GM12878 (cell line): ENCODE measurements around the gene PERM1. TPM values are rescaled to one million over a fixed set of nuclear protein-coding genes. Genes with fewer than 3 reads are reported as not detected.

ENCODE experiments used
- ATAC-seq: fragments of 200-7000 bp; cut with Tn5 transposase; 3 replicates; pipeline ENCODE4 v1.9.1; 2020; ENCODE audit warnings: mild to moderate bottlenecking, moderate library complexity
- BruUV-seq: library from RNA; stranded (reverse); fragments of 400-500 nt; replicated peaks from 2 replicates; lab custom pipeline; 2021; lab: Mats Ljungman, UMichigan
- CTCF ChIA-PET: fragments of 300-600 bp; sonication (Branson Sonifier 250); formaldehyde crosslinking; extraction: SDS; loops from one replicate; lab custom pipeline; 2021; ENCODE audit warnings: inconsistent platforms; lab: Yijun Ruan, JAX
- POLR2A ChIA-PET: fragments of 350-600 bp; formaldehyde crosslinking; extraction: SDS; loops from one replicate; lab custom pipeline; 2021; ENCODE audit warnings: inconsistent platforms; lab: Charles Lee
- RAD21 ChIA-PET: fragments of 300-600 bp; sonication (Branson Sonifier 250); formaldehyde crosslinking; loops from one replicate; lab custom pipeline; 2023; ENCODE audit warnings: antibody characterized with exemption; ENCODE audit not compliant: unreplicated experiment; lab: Charles Lee
- SMC1A ChIA-PET: fragments of 300-600 bp; sonication (Branson Sonifier 250); formaldehyde crosslinking; loops from one replicate; lab custom pipeline; 2023; ENCODE audit not compliant: unreplicated experiment, uncharacterized antibody; lab: Charles Lee
- DNase-seq: peaks from one replicate; pipeline ENCODE4 v3.0.0-alpha.2; 2011; ENCODE audit warnings: low read depth, low spot score
- FAIRE-seq: peaks from 3 replicates; lab custom pipeline; 2011; peaks lifted over from hg19 to GRCh38; lab: Jason Lieb, UNC
- H2AFZ ChIP-seq: 2 replicates; pipeline ENCODE4 v1.6.0; 2011; ENCODE audit warnings: low read depth, low read length, control low read depth; ENCODE audit not compliant: control insufficient read depth
- H3K27ac ChIP-seq: 2 replicates; pipeline ENCODE4 v1.5.1; 2011; ENCODE audit warnings: control low read depth; ENCODE audit not compliant: control insufficient read depth, insufficient read depth
- H3K27me3 ChIP-seq, 2 experiments: replicated peaks in 1 of 2; 2 replicates each; pipeline versions ENCODE4 v1.6.0 to v1.6.1; 2011; ENCODE audit warnings: low read length in 1 of 2; ENCODE audit not compliant: control insufficient read depth in 2 of 2, insufficient read depth in 2 of 2
- H3K36me3 ChIP-seq, 2 experiments: 2 replicates each; pipeline ENCODE4 v1.5.1; 2011; ENCODE audit warnings: low read length in 1 of 2; ENCODE audit not compliant: control insufficient read depth in 2 of 2, insufficient read depth in 2 of 2
- H3K4me1 ChIP-seq: 2 replicates; pipeline ENCODE4 v1.6.1; 2011; ENCODE audit warnings: mild to moderate bottlenecking, low read length, moderate library complexity, mixed read lengths; ENCODE audit not compliant: control insufficient read depth, insufficient read depth
- H3K4me2 ChIP-seq: 2 replicates; pipeline ENCODE4 v1.6.0; 2011; ENCODE audit warnings: control low read depth; ENCODE audit not compliant: control insufficient read depth, insufficient read depth
- H3K4me3 ChIP-seq: fragments of 200-600 bp; sonication (generic); 2 replicates; pipeline ENCODE4 v1.5.1; 2016
- H3K79me2 ChIP-seq: 2 replicates; pipeline ENCODE4 v1.6.0; 2011; ENCODE audit warnings: low read length; ENCODE audit not compliant: control insufficient read depth, insufficient read depth
- H3K9ac ChIP-seq: 2 replicates; pipeline ENCODE4 v1.8.0; 2011; ENCODE audit warnings: low read length, control low read depth, mixed read lengths; ENCODE audit not compliant: control insufficient read depth, insufficient read depth
- H3K9me3 ChIP-seq: replicated peaks from 3 replicates; pipeline ENCODE4 v1.5.1; 2011; ENCODE audit warnings: mild to moderate bottlenecking, low read length; ENCODE audit not compliant: control insufficient read depth, insufficient read depth
- H4K20me1 ChIP-seq: 2 replicates; pipeline ENCODE4 v1.6.0; 2011; ENCODE audit not compliant: control insufficient read depth, insufficient read depth
- CBFB ChIP-seq: IDR thresholded peaks from 2 replicates; pipeline ENCODE4 v1.6.1; 2016; ENCODE audit warnings: antibody characterized with exemption, low read depth
- CHD1 ChIP-seq: IDR thresholded peaks from 2 replicates; pipeline ENCODE4 v1.6.1; 2012; ENCODE audit warnings: low read depth, low read length, improper control_type of control experiment
- EED ChIP-seq: sonication (generic); IDR thresholded peaks from 2 replicates; pipeline ENCODE4 v1.6.1; 2016; ENCODE audit warnings: antibody characterized with exemption, low read depth
- KDM1A ChIP-seq: fragments of 200-600 bp; sonication (generic); IDR thresholded peaks from 2 replicates; pipeline ENCODE4 v1.6.1; 2016; ENCODE audit warnings: borderline replicate concordance
- MEF2B ChIP-seq: fragments of 450-650 bp; IDR thresholded peaks from 2 replicates; pipeline ENCODE4 v1.6.1; 2018; ENCODE audit warnings: mild to moderate bottlenecking, moderate library complexity; ENCODE audit not compliant: partially characterized antibody, poor library complexity, severe bottlenecking
- POLR2A ChIP-seq: IDR thresholded peaks from 2 replicates; pipeline ENCODE4 v1.6.1; 2011; ENCODE audit warnings: low read depth, mild to moderate bottlenecking, low read length
- POLR2AphosphoS5 ChIP-seq: IDR thresholded peaks from 2 replicates; pipeline ENCODE4 v1.6.1; 2011; ENCODE audit warnings: mild to moderate bottlenecking, low read length, inconsistent platforms
- SMAD1 ChIP-seq: fragments of 450-650 bp; IDR thresholded peaks from 2 replicates; pipeline ENCODE4 v1.6.1; 2018; ENCODE audit warnings: mild to moderate bottlenecking, low read depth; ENCODE audit not compliant: partially characterized antibody
- SRF ChIP-seq, 2 experiments: IDR thresholded peaks; 2 replicates each; pipeline ENCODE4 v1.6.1; 2011; ENCODE audit warnings: low read depth in 2 of 2, low read length in 2 of 2, mild to moderate bottlenecking in 1 of 2, moderate library complexity in 1 of 2
- TAF1 ChIP-seq: IDR thresholded peaks from 2 replicates; pipeline ENCODE4 v1.6.1; 2011; ENCODE audit warnings: mild to moderate bottlenecking, low read depth, low read length, borderline replicate concordance
- WGBS: methylation state at CpG from one replicate; pipeline ENCODE4 v1.1.6; 2016; ENCODE audit warnings: low lambda C conversion rate; ENCODE audit not compliant: insufficient replicate concordance, insufficient coverage; ENCODE audit errors: missing lambda C conversion rate; 5-methylcytosine and 5-hydroxymethylcytosine counted together
- in situ Hi-C: fragments of 300-500 bp; cut with MboI; formaldehyde crosslinking; loops from 9 replicates; pipeline ENCODE4 v1.14.3; 2018; ENCODE audit warnings: mixed read lengths
- intact Hi-C: fragments of 100-400 bp; cut with micrococcal nuclease; formaldehyde crosslinking; loops from one replicate; pipeline ENCODE4 v1.14.2; 2022; ENCODE audit not compliant: unreplicated experiment
- polyA plus RNA-seq, 11 experiments: library from polyadenylated mRNA; depleted of rRNA in 4 of 11; unstranded in 6 of 11; stranded (reverse) in 5 of 11; fragments of >200 nt; fragmentation: Nextera tagmentation in 4 of 11; fragmentation: Illumina TruSeq in 1 of 11; extraction: Ambion mirVana in 4 of 11; extraction: Trizol in 1 of 11; gene quantifications; 1 replicate in 1 of 11; 2 replicates in 10 of 11; pipeline versions ENCODE4 v1.2.1 to v1.2.3, GENCODE V29; 2011 to 2016; ENCODE audit warnings: inconsistent platforms in 2 of 11, missing spikeins in 2 of 11, low read depth in 1 of 11
- total RNA-seq, 4 experiments: library from RNA; depleted of rRNA in 3 of 4; stranded (reverse); fragments of >200 nt in 3 of 4; fragmentation: Illumina TruSeq in 1 of 4; extraction: Trizol in 1 of 4; gene quantifications; 2 replicates each; pipeline versions ENCODE4 v1.2.1 to v1.2.3, GENCODE V29; 2013 to 2021
- TF ChIP-seq, protein P1 (sequence below): IDR thresholded peaks from 2 replicates; pipeline ENCODE4 v1.6.1; 2012; ENCODE audit warnings: low read depth, low read length, improper control_type of control experiment
- TF ChIP-seq, protein P2 (sequence below): fragments of 450-650 bp; IDR thresholded peaks from 2 replicates; pipeline ENCODE4 v1.6.1; 2017; ENCODE audit warnings: borderline replicate concordance
- TF ChIP-seq, protein P3 (sequence below): IDR thresholded peaks from 2 replicates; pipeline ENCODE4 v1.6.1; 2011; ENCODE audit warnings: low read depth, mild to moderate bottlenecking, low read length, moderate library complexity, borderline replicate concordance; ENCODE audit errors: extremely low read depth
- TF ChIP-seq, protein P4 (sequence below): fragments of 450-650 bp; formaldehyde crosslinking; IDR thresholded peaks from 2 replicates; pipeline ENCODE4 v1.4.0; 2022; ENCODE audit warnings: mild to moderate bottlenecking, moderate library complexity
- TF ChIP-seq, protein P5 (sequence below): fragments of 450-650 bp; conservative IDR thresholded peaks from 2 replicates; pipeline ENCODE4 v1.6.1; 2017; ENCODE audit warnings: mild to moderate bottlenecking, moderate library complexity

The PERM1 gene
- total and polyA plus RNA-seq, 10 of the 15 experiments (the other 5 are each of a cell fraction or from before 2014, with no cell fraction given), result not detected

GRCh38 chr1:1000357-1001056, 18.6 kb upstream of the PERM1 start:
- intact Hi-C loops, result no loop called here
- ATAC-seq (peak; percentile 24), DNase-seq (peak; percentile 37), FAIRE-seq (peak; percentile 57)
- SMC1A ChIA-PET, result interaction anchor here (1.0 to 2.0 kb wide), 4 partner anchors 12 to 15 kb away, joined by 3 to 11 read pairs (median 4); partner anchors contain the start of gene ISG15
- H3K36me3 ChIP-seq, result no peaks in the 10 kb centered on the region
- 5% methylated on average over 59 of the region's 75 CpGs for WGBS
- no TSS peak for BruUV-seq
- peak overlapping the region; percentile 44 for H3K9ac ChIP-seq
- peak overlapping the region; percentile 75 for H2AFZ ChIP-seq
- H3K79me2 ChIP-seq, result no peaks in the 10 kb centered on the region
- no peak overlapping the region for H3K27ac ChIP-seq
- H3K4me2 ChIP-seq, result peak overlapping the region; percentile 96
- H3K27me3 ChIP-seq, result peaks cover 0 to 20% of the 10 kb centered on the region in 2 experiments; a peak in 2 of 4 replicates
- CTCF ChIA-PET, result interaction anchor here (0.7 to 5.6 kb wide), 7 partner anchors 10 to 64 kb away, joined by 3 to 56 read pairs (median 4); partner anchors contain the start of genes ISG15 and PERM1
- peaks cover 26% of the 10 kb centered on the region for H3K4me1 ChIP-seq
- RAD21 ChIA-PET, result interaction anchor here (1.0 to 2.3 kb wide), 4 partner anchors 8 to 64 kb away, joined by 3 to 13 read pairs (median 5); no protein-coding TSS in a partner anchor
- peak overlapping the region; percentile 66 for H3K4me3 ChIP-seq
- in situ Hi-C loops, result no loop called here
- no peaks in the 10 kb centered on the region for H3K9me3 ChIP-seq
- POLR2A ChIA-PET, result interaction anchor here (2.6 to 5.4 kb wide), 2 partner anchors 8 to 13 kb away, joined by 10 to 22 read pairs; partner anchors contain the start of gene ISG15
- no peaks in the 10 kb centered on the region for H4K20me1 ChIP-seq
- TF ChIP-seq SRF (IDR thresholded peaks at IDR 0.05; ENCODE audit: low read depth in 2 of 2, low read length in 2 of 2) (no peak), POLR2AphosphoS5 (peak; percentile 27; the same call in 1 of the 2 replicates), CBFB (no peak), CHD1 (no peak), TAF1 (no peak), EED (no peak), POLR2A (peak; percentile 59), MEF2B (peak; percentile 60), KDM1A (no peak), SMAD1 (no peak)
- TF ChIP-seq, protein P1, sequence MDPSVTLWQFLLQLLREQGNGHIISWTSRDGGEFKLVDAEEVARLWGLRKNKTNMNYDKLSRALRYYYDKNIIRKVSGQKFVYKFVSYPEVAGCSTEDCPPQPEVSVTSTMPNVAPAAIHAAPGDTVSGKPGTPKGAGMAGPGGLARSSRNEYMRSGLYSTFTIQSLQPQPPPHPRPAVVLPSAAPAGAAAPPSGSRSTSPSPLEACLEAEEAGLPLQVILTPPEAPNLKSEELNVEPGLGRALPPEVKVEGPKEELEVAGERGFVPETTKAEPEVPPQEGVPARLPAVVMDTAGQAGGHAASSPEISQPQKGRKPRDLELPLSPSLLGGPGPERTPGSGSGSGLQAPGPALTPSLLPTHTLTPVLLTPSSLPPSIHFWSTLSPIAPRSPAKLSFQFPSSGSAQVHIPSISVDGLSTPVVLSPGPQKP, result no peak
- TF ChIP-seq, protein P2, sequence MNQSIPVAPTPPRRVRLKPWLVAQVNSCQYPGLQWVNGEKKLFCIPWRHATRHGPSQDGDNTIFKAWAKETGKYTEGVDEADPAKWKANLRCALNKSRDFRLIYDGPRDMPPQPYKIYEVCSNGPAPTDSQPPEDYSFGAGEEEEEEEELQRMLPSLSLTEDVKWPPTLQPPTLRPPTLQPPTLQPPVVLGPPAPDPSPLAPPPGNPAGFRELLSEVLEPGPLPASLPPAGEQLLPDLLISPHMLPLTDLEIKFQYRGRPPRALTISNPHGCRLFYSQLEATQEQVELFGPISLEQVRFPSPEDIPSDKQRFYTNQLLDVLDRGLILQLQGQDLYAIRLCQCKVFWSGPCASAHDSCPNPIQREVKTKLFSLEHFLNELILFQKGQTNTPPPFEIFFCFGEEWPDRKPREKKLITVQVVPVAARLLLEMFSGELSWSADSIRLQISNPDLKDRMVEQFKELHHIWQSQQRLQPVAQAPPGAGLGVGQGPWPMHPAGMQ, result no peak
- TF ChIP-seq, protein P3, sequence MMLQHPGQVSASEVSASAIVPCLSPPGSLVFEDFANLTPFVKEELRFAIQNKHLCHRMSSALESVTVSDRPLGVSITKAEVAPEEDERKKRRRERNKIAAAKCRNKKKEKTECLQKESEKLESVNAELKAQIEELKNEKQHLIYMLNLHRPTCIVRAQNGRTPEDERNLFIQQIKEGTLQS, result no peak
- TF ChIP-seq, protein P4, sequence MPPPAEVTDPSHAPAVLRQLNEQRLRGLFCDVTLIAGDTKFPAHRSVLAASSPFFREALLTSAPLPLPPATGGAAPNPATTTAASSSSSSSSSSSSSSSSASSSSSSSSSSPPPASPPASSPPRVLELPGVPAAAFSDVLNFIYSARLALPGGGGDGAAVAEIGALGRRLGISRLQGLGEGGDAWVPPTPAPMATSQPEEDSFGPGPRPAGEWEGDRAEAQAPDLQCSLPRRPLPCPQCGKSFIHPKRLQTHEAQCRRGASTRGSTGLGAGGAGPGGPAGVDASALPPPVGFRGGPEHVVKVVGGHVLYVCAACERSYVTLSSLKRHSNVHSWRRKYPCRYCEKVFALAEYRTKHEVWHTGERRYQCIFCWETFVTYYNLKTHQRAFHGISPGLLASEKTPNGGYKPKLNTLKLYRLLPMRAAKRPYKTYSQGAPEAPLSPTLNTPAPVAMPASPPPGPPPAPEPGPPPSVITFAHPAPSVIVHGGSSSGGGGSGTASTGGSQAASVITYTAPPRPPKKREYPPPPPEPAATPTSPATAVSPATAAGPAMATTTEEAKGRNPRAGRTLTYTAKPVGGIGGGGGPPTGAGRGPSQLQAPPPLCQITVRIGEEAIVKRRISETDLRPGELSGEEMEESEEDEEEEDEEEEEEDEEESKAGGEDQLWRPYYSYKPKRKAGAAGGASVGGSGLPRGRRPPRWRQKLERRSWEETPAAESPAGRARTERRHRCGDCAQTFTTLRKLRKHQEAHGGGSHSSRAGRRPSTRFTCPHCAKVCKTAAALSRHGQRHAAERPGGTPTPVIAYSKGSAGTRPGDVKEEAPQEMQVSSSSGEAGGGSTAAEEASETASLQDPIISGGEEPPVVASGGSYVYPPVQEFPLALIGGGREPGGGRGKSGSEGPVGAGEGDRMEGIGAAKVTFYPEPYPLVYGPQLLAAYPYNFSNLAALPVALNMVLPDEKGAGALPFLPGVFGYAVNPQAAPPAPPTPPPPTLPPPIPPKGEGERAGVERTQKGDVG (CRISPR knock-in tag), result peak; percentile 85; the same call in 1 of the 2 replicates
- TF ChIP-seq, protein P5, sequence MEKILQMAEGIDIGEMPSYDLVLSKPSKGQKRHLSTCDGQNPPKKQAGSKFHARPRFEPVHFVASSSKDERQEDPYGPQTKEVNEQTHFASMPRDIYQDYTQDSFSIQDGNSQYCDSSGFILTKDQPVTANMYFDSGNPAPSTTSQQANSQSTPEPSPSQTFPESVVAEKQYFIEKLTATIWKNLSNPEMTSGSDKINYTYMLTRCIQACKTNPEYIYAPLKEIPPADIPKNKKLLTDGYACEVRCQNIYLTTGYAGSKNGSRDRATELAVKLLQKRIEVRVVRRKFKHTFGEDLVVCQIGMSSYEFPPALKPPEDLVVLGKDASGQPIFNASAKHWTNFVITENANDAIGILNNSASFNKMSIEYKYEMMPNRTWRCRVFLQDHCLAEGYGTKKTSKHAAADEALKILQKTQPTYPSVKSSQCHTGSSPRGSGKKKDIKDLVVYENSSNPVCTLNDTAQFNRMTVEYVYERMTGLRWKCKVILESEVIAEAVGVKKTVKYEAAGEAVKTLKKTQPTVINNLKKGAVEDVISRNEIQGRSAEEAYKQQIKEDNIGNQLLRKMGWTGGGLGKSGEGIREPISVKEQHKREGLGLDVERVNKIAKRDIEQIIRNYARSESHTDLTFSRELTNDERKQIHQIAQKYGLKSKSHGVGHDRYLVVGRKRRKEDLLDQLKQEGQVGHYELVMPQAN, result peak; percentile 66
